Amygdala (tissue), 56 donors: ENCODE data around the gene SCN4A.

Experiments used
- DNase-seq, 56 donors: peaks; one replicate each; lab custom pipeline; 2025; lab: John Stamatoyannopoulos, UW

The SCN4A gene

GRCh38 chr17:64002658-64003525, 30.2 kb upstream of the SCN4A start:
- no peak for DNase-seq

GRCh38 chr17:64001763-64002529, 29.2 kb upstream of the SCN4A start:
- DNase-seq: no peak

GRCh38 chr17:64001091-64001579, 28.4 kb upstream of the SCN4A start:
- DNase-seq: no peak

- DNase-seq: no peak
These were observed 27.2 kb upstream of the SCN4A start for GRCh38 chr17:63999680-64000531.

GRCh38 chr17:63998721-63999679, 26.3 kb upstream of the SCN4A start:
- DNase-seq: peak in 1 of 56 donors; percentile 43

GRCh38 chr17:63998050-63998720, 25.5 kb upstream of the SCN4A start, which contains the start of gene PRR29:
Gene PRR29 (plus strand): TSS chr17:63998351. CDS start chr17:63998365, 14 bp downstream.
- peak in 23 of 56 donors; percentile 3 to 55 (median 24) for DNase-seq

GRCh38 chr17:63997341-63998048, 24.8 kb upstream of the SCN4A start:
- no peak for DNase-seq

- DNase-seq: no peak
These were observed 23.9 kb upstream of the SCN4A start for GRCh38 chr17:63996430-63997182.

- DNase-seq: no peak
These were observed 22.9 kb upstream of the SCN4A start for GRCh38 chr17:63995626-63996025.

- no peak for DNase-seq
These were observed 20.8 kb upstream of the SCN4A start for GRCh38 chr17:63993368-63993985.

- no peak for DNase-seq
These were observed 18.9 kb upstream of the SCN4A start for GRCh38 chr17:63991611-63992010.

GRCh38 chr17:63989622-63990345, 17.1 kb upstream of the SCN4A start:
- no peak for DNase-seq

GRCh38 chr17:63988741-63989621, 16.3 kb upstream of the SCN4A start:
- DNase-seq: no peak

- DNase-seq: no peak
These were observed 15.4 kb upstream of the SCN4A start for GRCh38 chr17:63988127-63988478.
